Neural cell (in vitro differentiated cells): ENCODE measurements around the gene OR7G2.

Source experiments
- EP300 ChIP-seq: fragments of 450-650 bp; conservative IDR thresholded peaks from 2 replicates; pipeline ENCODE4 v1.6.1; 2014; ENCODE audit warnings: antibody characterized with exemption, mild to moderate bottlenecking, moderate library complexity; ENCODE audit not compliant: poor library complexity, severe bottlenecking
- POLR2AphosphoS5 ChIP-seq: IDR thresholded peaks from 2 replicates; pipeline ENCODE4 v1.6.1; 2012
- TF ChIP-seq, protein P1 (sequence below): fragments of 450-650 bp; IDR thresholded peaks from 2 replicates; pipeline ENCODE4 v1.5.1; 2014; ENCODE audit warnings: antibody characterized with exemption, mild to moderate bottlenecking, moderate library complexity; ENCODE audit not compliant: poor library complexity, severe bottlenecking
- TF ChIP-seq, protein P2 (sequence below): IDR thresholded peaks from 2 replicates; pipeline ENCODE4 v1.6.1; 2012; ENCODE audit warnings: borderline replicate concordance

DNA sequence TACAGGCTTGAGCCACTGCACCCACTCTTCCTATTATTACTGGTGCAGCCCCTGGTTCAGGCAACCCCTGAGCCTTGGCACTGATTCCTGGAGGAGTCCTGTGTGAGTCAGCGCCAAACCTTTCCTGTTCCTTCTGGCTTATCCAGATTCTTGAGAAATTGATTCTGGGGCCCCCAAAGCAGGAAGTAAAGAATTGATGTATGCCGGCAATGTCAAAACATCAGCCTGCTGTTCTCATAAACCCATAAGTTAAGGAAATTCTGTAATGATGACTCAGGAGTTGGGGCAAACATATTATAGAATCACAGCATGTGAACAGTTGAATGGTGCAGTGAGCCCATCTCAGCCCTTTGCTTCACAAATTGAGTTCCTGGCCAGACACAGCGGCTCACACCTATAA is 20.9 kb upstream of the OR7G2 start:
- TF ChIP-seq, protein P1, sequence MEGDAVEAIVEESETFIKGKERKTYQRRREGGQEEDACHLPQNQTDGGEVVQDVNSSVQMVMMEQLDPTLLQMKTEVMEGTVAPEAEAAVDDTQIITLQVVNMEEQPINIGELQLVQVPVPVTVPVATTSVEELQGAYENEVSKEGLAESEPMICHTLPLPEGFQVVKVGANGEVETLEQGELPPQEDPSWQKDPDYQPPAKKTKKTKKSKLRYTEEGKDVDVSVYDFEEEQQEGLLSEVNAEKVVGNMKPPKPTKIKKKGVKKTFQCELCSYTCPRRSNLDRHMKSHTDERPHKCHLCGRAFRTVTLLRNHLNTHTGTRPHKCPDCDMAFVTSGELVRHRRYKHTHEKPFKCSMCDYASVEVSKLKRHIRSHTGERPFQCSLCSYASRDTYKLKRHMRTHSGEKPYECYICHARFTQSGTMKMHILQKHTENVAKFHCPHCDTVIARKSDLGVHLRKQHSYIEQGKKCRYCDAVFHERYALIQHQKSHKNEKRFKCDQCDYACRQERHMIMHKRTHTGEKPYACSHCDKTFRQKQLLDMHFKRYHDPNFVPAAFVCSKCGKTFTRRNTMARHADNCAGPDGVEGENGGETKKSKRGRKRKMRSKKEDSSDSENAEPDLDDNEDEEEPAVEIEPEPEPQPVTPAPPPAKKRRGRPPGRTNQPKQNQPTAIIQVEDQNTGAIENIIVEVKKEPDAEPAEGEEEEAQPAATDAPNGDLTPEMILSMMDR = no peak
- TF ChIP-seq EP300 = no peak
- no peak for TF ChIP-seq POLR2AphosphoS5
- TF ChIP-seq, protein P2, sequence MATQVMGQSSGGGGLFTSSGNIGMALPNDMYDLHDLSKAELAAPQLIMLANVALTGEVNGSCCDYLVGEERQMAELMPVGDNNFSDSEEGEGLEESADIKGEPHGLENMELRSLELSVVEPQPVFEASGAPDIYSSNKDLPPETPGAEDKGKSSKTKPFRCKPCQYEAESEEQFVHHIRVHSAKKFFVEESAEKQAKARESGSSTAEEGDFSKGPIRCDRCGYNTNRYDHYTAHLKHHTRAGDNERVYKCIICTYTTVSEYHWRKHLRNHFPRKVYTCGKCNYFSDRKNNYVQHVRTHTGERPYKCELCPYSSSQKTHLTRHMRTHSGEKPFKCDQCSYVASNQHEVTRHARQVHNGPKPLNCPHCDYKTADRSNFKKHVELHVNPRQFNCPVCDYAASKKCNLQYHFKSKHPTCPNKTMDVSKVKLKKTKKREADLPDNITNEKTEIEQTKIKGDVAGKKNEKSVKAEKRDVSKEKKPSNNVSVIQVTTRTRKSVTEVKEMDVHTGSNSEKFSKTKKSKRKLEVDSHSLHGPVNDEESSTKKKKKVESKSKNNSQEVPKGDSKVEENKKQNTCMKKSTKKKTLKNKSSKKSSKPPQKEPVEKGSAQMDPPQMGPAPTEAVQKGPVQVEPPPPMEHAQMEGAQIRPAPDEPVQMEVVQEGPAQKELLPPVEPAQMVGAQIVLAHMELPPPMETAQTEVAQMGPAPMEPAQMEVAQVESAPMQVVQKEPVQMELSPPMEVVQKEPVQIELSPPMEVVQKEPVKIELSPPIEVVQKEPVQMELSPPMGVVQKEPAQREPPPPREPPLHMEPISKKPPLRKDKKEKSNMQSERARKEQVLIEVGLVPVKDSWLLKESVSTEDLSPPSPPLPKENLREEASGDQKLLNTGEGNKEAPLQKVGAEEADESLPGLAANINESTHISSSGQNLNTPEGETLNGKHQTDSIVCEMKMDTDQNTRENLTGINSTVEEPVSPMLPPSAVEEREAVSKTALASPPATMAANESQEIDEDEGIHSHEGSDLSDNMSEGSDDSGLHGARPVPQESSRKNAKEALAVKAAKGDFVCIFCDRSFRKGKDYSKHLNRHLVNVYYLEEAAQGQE = no peak
